Measurements from ENCODE around the gene LUC7L3.

Gene LUC7L3

DNA sequence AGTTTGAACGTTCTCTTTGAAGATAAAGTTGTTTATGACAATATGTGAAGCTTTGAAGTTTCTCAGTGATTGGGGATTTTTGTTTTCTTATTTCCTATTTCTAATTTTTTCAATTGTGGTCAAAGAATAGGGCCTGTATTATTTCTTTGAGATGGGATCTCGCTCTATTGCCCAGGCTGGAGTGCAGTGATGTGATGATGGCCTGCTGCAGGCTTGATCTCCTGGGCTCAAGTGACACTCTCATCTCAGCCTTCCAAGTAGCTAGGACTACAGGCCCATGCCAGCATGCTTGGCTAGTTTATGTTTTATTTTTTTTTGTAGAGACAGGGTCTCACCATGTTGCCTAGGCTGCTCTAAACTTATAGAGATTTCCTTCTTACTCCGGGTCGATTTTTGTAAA lies 59.6 kb downstream of the LUC7L3 start:
- no peak overlapping the region for H3K27ac ChIP-seq (replicated peaks)
- H3K27me3 ChIP-seq (ENCODE audit: insufficient read depth, poor library complexity, severe bottlenecking) = no peaks in the 10 kb centered on the region
- TF ChIP-seq, protein P1, sequence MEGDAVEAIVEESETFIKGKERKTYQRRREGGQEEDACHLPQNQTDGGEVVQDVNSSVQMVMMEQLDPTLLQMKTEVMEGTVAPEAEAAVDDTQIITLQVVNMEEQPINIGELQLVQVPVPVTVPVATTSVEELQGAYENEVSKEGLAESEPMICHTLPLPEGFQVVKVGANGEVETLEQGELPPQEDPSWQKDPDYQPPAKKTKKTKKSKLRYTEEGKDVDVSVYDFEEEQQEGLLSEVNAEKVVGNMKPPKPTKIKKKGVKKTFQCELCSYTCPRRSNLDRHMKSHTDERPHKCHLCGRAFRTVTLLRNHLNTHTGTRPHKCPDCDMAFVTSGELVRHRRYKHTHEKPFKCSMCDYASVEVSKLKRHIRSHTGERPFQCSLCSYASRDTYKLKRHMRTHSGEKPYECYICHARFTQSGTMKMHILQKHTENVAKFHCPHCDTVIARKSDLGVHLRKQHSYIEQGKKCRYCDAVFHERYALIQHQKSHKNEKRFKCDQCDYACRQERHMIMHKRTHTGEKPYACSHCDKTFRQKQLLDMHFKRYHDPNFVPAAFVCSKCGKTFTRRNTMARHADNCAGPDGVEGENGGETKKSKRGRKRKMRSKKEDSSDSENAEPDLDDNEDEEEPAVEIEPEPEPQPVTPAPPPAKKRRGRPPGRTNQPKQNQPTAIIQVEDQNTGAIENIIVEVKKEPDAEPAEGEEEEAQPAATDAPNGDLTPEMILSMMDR (IDR thresholded peaks at IDR 0.05; ENCODE audit: insufficient read depth, low read length) = no peak
- TF ChIP-seq, protein P2, sequence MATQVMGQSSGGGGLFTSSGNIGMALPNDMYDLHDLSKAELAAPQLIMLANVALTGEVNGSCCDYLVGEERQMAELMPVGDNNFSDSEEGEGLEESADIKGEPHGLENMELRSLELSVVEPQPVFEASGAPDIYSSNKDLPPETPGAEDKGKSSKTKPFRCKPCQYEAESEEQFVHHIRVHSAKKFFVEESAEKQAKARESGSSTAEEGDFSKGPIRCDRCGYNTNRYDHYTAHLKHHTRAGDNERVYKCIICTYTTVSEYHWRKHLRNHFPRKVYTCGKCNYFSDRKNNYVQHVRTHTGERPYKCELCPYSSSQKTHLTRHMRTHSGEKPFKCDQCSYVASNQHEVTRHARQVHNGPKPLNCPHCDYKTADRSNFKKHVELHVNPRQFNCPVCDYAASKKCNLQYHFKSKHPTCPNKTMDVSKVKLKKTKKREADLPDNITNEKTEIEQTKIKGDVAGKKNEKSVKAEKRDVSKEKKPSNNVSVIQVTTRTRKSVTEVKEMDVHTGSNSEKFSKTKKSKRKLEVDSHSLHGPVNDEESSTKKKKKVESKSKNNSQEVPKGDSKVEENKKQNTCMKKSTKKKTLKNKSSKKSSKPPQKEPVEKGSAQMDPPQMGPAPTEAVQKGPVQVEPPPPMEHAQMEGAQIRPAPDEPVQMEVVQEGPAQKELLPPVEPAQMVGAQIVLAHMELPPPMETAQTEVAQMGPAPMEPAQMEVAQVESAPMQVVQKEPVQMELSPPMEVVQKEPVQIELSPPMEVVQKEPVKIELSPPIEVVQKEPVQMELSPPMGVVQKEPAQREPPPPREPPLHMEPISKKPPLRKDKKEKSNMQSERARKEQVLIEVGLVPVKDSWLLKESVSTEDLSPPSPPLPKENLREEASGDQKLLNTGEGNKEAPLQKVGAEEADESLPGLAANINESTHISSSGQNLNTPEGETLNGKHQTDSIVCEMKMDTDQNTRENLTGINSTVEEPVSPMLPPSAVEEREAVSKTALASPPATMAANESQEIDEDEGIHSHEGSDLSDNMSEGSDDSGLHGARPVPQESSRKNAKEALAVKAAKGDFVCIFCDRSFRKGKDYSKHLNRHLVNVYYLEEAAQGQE (IDR thresholded peaks at IDR 0.05; ENCODE audit: insufficient replicate concordance, low read depth) = no peak
- TF ChIP-seq POLR2AphosphoS5 (IDR thresholded peaks at IDR 0.05; ENCODE audit: low read depth) (no peak), SPI1 (IDR thresholded peaks at IDR 0.05; ENCODE audit: borderline replicate concordance, low read depth) (no peak), GABPA (IDR thresholded peaks at IDR 0.05; ENCODE audit: low read depth) (no peak)
- no peak for DNase-seq (ENCODE audit: low read depth in 1 of 2, low spot score in 1 of 2)
- no peak overlapping the region for H3K4me3 ChIP-seq (replicated peaks; ENCODE audit: insufficient read depth, low read length)

DNA sequence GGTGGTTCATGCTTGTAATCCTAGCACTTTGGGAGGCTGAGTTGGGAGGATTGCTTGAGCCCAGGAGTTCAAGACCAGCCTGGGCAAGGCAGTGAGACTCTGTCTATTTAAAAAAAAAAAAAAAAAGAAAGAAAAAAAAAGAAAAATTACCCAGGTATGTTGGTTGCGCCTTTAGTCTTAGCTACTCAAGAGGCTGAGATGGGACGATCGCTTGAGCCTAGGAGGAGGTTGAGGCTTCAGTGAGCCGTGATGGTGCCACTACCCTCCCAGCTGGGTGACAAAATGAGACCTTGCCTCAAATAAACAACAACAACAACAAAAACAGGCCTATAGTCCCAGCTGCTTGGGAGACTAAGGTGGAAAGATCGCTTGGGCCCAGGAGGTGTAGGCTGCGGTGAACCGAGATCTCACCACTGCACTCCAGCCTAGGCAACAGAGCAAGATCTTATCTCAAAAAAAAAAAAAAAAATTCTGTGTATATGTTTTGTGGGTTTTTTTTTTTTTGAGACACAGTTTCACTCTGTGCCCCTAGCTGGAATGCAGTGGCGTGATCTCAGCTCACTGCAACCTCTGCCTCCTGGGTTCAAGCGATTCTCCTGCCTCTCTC lies 60.4 kb downstream of the LUC7L3 start:
- no peak for DNase-seq (ENCODE audit: low read depth in 1 of 2, low spot score in 1 of 2)
- Histone ChIP-seq H3K27ac (replicated peaks) (no peak overlapping the region), H3K27me3 (ENCODE audit: insufficient read depth, poor library complexity, severe bottlenecking) (no peaks in the 10 kb centered on the region), H3K4me3 (replicated peaks; ENCODE audit: insufficient read depth, low read length) (no peak overlapping the region)
- TF ChIP-seq, protein P2 (IDR thresholded peaks at IDR 0.05; ENCODE audit: insufficient replicate concordance, low read depth) = no peak
- TF ChIP-seq GABPA (IDR thresholded peaks at IDR 0.05; ENCODE audit: low read depth) = no peak
- TF ChIP-seq, protein P1 (IDR thresholded peaks at IDR 0.05; ENCODE audit: insufficient read depth, low read length) = no peak
- TF ChIP-seq POLR2AphosphoS5 (IDR thresholded peaks at IDR 0.05; ENCODE audit: low read depth) = no peak
- TF ChIP-seq SPI1 (IDR thresholded peaks at IDR 0.05; ENCODE audit: borderline replicate concordance, low read depth) = no peak

DNA sequence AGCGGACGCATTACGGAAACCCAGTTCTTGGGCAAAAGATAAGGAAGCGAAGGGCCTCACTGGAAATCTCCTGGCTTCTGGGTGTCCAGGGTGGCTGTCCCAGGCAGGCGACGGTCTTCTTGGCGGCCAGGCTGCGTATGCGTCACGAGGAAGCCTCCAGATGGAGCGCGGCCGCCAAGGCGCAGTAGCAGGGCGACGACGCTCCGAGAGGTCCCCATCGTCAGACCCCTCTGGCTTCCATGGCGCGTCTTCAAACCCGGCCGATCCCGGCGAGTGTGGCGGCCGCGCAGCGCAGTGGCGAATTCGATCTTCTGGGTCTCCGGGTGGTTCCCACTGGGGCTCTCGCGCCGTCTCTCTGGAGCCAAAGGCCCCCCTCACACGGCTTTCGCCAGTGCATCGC lies 61.8 kb downstream of the LUC7L3 start:
- no peak overlapping the region for H3K4me3 ChIP-seq (replicated peaks; ENCODE audit: insufficient read depth, low read length)
- no peaks in the 10 kb centered on the region for H3K27me3 ChIP-seq (ENCODE audit: insufficient read depth, poor library complexity, severe bottlenecking)
- DNase-seq (ENCODE audit: low read depth in 1 of 2, low spot score in 1 of 2) = no peak
- TF ChIP-seq POLR2AphosphoS5 (IDR thresholded peaks at IDR 0.05; ENCODE audit: low read depth) (no peak), SPI1 (IDR thresholded peaks at IDR 0.05; ENCODE audit: borderline replicate concordance, low read depth) (no peak), GABPA (IDR thresholded peaks at IDR 0.05; ENCODE audit: low read depth) (no peak)
- TF ChIP-seq, protein P1 (IDR thresholded peaks at IDR 0.05; ENCODE audit: insufficient read depth, low read length) = no peak
- TF ChIP-seq, protein P2 (IDR thresholded peaks at IDR 0.05; ENCODE audit: insufficient replicate concordance, low read depth) = no peak
- no peak overlapping the region for H3K27ac ChIP-seq (replicated peaks)
